BE2C (cell line): ENCODE results near the gene MLXIP.
A peak's percentile ranks its signal among the peaks of the same experiment; 100 is the strongest.
"Not testable (repeated sequence)": the region's sequence is repeated elsewhere in the genome, so short reads cannot be mapped to it uniquely, and the experiment has no call there.

Experiments used
- DNase-seq: peaks from one replicate; pipeline ENCODE4 v3.0.0-alpha.2; 2020
- H3K27me3 ChIP-seq: fragments of 250-450 bp; sonication (Bioruptor Pico); 2 replicates; pipeline ENCODE4 v1.5.1; 2020; ENCODE audit warnings: mild to moderate bottlenecking
- H3K36me3 ChIP-seq: fragments of 250-450 bp; sonication (Bioruptor Pico); 2 replicates; pipeline ENCODE4 v1.5.1; 2020; ENCODE audit warnings: mild to moderate bottlenecking
- H3K4me1 ChIP-seq: fragments of 250-450 bp; sonication (Bioruptor Pico); 2 replicates; pipeline ENCODE4 v1.5.1; 2020
- H3K4me3 ChIP-seq: 2 replicates; pipeline ENCODE4 v1.5.1; 2011; ENCODE audit warnings: low read depth, low read length
- H3K9me3 ChIP-seq: fragments of 250-450 bp; sonication (Bioruptor Pico); 2 replicates; pipeline ENCODE4 v1.5.1; 2020
- TF ChIP-seq, protein P1 (sequence below): IDR thresholded peaks from 2 replicates; pipeline ENCODE4 v1.5.1; 2012; ENCODE audit warnings: mild to moderate bottlenecking, low read depth, low read length

Gene MLXIP

DNA sequence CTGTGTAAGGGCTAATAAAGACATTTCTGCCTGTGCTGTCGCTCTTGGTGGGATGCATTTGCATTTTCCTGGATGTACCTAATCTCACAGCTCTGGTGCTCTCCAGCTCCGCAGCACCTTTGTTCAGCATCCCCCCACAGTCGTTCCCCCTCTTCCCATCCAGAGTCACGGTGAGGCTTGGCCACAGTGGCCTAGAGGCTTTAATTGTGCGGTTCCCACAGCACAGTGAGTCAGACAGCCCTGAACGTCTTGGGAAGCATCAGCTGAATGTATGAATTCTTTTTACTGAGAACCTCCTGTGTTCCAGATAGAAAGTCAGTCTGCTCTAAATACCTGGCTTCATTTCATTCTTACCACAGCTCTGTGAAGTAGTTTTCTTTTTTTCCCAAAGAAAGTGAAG lies 28.7 kb downstream of the MLXIP start:
- H3K9me3 ChIP-seq, result no peaks in the 10 kb centered on the region
- TF ChIP-seq, protein P1, sequence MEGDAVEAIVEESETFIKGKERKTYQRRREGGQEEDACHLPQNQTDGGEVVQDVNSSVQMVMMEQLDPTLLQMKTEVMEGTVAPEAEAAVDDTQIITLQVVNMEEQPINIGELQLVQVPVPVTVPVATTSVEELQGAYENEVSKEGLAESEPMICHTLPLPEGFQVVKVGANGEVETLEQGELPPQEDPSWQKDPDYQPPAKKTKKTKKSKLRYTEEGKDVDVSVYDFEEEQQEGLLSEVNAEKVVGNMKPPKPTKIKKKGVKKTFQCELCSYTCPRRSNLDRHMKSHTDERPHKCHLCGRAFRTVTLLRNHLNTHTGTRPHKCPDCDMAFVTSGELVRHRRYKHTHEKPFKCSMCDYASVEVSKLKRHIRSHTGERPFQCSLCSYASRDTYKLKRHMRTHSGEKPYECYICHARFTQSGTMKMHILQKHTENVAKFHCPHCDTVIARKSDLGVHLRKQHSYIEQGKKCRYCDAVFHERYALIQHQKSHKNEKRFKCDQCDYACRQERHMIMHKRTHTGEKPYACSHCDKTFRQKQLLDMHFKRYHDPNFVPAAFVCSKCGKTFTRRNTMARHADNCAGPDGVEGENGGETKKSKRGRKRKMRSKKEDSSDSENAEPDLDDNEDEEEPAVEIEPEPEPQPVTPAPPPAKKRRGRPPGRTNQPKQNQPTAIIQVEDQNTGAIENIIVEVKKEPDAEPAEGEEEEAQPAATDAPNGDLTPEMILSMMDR, result no peak
- H3K4me1 ChIP-seq, result peaks cover 3% of the 10 kb centered on the region
- no peak for DNase-seq
- H3K27me3 ChIP-seq, result no peaks in the 10 kb centered on the region
- no peaks in the 10 kb centered on the region; the same call in none of the 2 replicates for H3K36me3 ChIP-seq
- no peak overlapping the region for H3K4me3 ChIP-seq

DNA sequence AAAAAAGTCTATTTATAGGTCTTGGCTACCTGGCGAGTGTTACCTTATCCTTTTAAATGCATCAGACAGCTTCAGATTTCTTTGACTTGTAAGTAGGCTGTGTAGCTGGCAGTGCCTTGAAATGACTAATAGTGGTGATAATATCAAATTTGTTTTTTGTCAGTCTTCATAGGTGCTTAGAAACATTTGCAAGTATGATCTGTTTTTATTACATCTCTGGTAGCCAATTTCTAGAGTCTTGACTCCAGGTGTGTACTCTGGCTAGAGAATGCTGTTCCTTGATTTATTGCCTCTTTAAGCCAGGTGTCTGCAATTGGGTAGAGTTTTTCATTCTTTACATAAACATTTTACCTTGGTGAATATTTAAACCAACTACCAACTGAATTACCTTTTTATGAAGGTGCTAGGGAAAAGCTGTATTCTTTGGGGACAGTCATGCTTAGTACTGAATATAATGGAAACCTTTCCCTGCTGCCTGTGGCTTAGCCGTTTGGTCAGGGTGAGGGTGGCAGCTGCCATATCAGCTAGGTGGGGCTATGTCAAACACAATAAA lies 32.6 kb downstream of the MLXIP start:
- TF ChIP-seq, protein P1, result no peak
- Histone ChIP-seq H3K4me3 (no peak overlapping the region), H3K36me3 (no peaks in the 10 kb centered on the region; the same call in 1 of the 2 replicates), H3K4me1 (peaks cover 3% of the 10 kb centered on the region; the same call in 1 of the 2 replicates), H3K9me3 (no peaks in the 10 kb centered on the region), H3K27me3 (no peaks in the 10 kb centered on the region)
- DNase-seq, result no peak

DNA sequence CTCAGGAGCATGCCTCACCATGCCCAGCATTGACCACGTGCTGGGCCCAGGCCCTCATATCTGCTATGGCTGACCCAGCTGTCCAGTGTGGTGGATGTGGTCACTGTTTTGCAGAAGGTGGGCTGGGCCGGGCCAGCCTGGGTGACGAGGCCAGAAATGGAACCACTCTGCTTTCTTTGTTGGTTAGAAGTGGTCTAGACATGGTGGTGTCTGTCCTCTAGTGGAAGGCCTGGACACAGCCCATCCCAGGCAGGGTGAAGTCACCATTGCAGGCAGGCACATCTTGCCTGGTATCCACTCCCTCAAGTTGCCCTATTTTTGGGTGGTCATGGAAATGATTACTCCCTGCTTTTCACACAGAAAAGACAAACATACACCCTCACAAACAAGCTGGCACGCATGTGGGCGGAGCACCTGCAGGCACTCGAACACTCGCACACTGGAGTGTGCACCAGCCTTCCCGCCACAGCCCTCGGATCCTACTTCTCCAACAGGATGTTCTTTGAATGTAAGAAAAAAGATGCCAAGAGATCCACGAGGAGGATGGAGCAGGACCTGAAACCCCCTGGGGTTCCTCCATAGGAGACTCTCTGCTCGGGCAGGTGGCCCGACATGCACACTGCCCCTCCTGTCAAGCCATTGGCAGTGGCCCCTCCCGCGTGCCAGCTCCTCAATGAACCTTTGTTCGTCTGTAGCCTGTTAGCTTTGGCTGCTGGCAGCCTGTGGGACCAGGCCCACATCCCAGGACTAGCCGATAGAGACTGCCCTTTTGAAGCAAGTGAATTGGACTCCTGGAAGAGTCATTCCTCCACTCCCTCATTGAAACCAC lies 38.4 kb downstream of the MLXIP start:
- TF ChIP-seq, protein P1, result peak; percentile 26; the same call in 1 of the 2 replicates
- no peak overlapping the region for H3K4me3 ChIP-seq
- no peak for DNase-seq
- H3K27me3 ChIP-seq, result no peaks in the 10 kb centered on the region
- no peaks in the 10 kb centered on the region; the same call in 1 of the 2 replicates for H3K4me1 ChIP-seq
- no peaks in the 10 kb centered on the region for H3K9me3 ChIP-seq
- H3K36me3 ChIP-seq, result no peaks in the 10 kb centered on the region

DNA sequence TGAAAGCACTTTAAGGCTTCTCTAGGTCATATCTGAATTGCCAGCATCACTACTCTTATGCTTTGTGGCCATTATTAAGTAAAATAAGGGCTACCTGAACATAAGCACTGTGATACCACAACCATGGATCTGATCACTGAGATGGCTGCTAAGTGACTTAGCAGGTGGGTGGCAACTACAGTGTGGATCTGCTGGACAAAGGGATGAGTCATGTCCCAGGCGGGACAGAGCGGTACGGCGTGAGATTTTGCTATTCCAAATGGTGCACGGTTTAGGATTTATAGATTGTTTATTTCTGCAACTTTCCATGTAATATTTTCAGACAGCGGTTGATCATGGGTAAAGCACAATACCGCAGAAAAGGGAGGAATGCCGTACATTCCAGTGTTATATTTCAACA lies 39.4 kb downstream of the MLXIP start:
- DNase-seq, result no peak
- no peaks in the 10 kb centered on the region; the same call in 1 of the 2 replicates for H3K4me1 ChIP-seq
- H3K27me3 ChIP-seq, result no peaks in the 10 kb centered on the region
- no peaks in the 10 kb centered on the region for H3K36me3 ChIP-seq
- H3K9me3 ChIP-seq, result no peaks in the 10 kb centered on the region
- H3K4me3 ChIP-seq, result no peak overlapping the region
- TF ChIP-seq, protein P1, result no peak

DNA sequence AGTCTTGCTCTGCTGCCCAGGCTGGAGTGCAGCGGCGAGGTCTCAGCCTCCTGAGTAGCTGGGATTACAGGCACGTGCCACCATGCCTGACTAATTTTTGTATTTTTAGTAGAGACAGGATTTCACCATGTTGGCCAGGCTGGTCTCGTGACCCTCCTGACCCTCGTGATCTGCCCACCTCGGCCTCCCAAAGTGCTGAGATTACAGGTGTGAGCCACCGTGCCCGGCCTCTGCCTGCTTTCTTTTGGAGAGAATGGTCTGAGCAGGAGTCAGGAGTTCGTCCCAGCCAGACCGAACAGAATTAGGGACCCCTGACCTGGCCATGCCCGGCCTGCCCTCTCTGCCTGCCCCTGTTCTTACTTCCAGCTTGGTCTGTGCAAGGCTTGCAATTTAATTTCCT lies 42.8 kb downstream of the MLXIP start:
- not testable (repeated sequence) for DNase-seq, H3K9me3 ChIP-seq, H3K4me3 ChIP-seq, H3K27me3 ChIP-seq, H3K4me1 ChIP-seq, H3K36me3 ChIP-seq

DNA sequence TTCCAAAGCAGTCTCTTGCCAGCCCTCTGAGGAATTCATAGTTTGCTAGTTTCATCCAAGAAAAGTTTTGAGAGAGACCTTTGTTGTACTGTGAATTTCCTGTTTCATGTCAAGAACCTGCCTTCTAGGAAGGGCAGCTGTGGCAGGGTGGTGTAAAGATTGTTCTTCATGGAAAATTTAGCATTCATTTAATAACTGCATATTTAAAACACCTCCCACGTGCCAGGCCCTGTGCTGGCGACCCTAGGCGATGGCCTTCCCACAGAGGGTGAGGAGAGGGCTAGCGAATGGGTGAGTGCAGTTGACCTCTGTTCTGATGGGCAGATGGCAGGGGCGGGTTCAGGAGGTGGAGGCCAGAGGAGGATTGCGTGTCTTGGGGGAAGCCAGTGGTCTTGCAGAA lies 43.2 kb downstream of the MLXIP start:
- TF ChIP-seq, protein P1, result no peak
- DNase-seq, result no peak
- H3K4me1 ChIP-seq, result no peaks in the 10 kb centered on the region; the same call in 1 of the 2 replicates

More for the DNA sequence above, 43.2 kb downstream of the MLXIP start:
- no peaks in the 10 kb centered on the region for H3K9me3 ChIP-seq
- no peaks in the 10 kb centered on the region for H3K36me3 ChIP-seq
- no peak overlapping the region for H3K4me3 ChIP-seq
- H3K27me3 ChIP-seq, result no peaks in the 10 kb centered on the region
